Lower leg skin (tissue), 3 donors: ENCODE measurements around the gene FGFRL1.

Experiments used
- POLR2A ChIP-seq, 2 donors: fragments of 450-650 bp; IDR thresholded peaks; one replicate each; pipeline ENCODE4 v1.6.1; 2016 to 2017; ENCODE audit warnings: antibody characterized with exemption in 2 of 2, mild to moderate bottlenecking in 1 of 2, moderate library complexity in 1 of 2
- TF ChIP-seq, protein P1 (sequence below), 3 donors: fragments of 450-650 bp; IDR thresholded peaks; one replicate each; pipeline ENCODE4 v1.5.1; 2016; ENCODE audit warnings: antibody characterized with exemption in 3 of 3, mild to moderate bottlenecking in 3 of 3, moderate library complexity in 2 of 3

DNA sequence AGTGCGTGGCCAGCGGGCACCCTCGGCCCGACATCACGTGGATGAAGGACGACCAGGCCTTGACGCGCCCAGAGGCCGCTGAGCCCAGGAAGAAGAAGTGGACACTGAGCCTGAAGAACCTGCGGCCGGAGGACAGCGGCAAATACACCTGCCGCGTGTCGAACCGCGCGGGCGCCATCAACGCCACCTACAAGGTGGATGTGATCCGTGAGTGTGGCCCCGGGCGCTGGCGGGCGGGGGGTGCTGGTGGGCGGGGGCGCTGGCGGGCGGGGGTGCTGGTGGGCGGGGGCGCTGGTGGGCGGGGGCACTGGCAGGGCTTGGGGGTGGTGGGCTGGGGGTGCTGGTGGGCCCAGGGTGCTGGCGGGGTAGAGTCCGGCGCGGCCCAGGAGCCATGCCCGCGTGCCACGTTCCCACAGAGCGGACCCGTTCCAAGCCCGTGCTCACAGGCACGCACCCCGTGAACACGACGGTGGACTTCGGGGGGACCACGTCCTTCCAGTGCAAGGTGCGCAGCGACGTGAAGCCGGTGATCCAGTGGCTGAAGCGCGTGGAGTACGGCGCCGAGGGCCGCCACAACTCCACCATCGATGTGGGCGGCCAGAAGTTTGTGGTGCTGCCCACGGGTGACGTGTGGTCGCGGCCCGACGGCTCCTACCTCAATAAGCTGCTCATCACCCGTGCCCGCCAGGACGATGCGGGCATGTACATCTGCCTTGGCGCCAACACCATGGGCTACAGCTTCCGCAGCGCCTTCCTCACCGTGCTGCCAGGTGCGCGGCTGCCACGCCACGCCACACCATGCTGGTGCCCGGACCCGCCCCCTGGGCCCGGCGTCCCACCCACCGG, 12.7 kb downstream of the FGFRL1 start:
- no peak for TF ChIP-seq POLR2A (IDR thresholded peaks at IDR 0.05)
- TF ChIP-seq, protein P1, sequence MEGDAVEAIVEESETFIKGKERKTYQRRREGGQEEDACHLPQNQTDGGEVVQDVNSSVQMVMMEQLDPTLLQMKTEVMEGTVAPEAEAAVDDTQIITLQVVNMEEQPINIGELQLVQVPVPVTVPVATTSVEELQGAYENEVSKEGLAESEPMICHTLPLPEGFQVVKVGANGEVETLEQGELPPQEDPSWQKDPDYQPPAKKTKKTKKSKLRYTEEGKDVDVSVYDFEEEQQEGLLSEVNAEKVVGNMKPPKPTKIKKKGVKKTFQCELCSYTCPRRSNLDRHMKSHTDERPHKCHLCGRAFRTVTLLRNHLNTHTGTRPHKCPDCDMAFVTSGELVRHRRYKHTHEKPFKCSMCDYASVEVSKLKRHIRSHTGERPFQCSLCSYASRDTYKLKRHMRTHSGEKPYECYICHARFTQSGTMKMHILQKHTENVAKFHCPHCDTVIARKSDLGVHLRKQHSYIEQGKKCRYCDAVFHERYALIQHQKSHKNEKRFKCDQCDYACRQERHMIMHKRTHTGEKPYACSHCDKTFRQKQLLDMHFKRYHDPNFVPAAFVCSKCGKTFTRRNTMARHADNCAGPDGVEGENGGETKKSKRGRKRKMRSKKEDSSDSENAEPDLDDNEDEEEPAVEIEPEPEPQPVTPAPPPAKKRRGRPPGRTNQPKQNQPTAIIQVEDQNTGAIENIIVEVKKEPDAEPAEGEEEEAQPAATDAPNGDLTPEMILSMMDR (IDR thresholded peaks at IDR 0.05) = no peak
